Gastrocnemius medialis (tissue), 4 donors: ENCODE measurements around the gene TFIP11.

Source experiments
- CTCF ChIP-seq, 5 experiments: fragments of 450-650 bp in 3 of 5; fragments of 200-600 bp in 2 of 5; sonication (generic) in 2 of 5; IDR thresholded peaks in 4 of 5; conservative IDR thresholded peaks in 1 of 5; 1 replicate in 4 of 5; 2 replicates in 1 of 5; pipeline ENCODE4 v1.5.1; 2016 to 2019; ENCODE audit warnings: antibody characterized with exemption in 5 of 5, mild to moderate bottlenecking in 3 of 5, moderate library complexity in 3 of 5
- POLR2A ChIP-seq, 2 donors: fragments of 450-650 bp; IDR thresholded peaks; one replicate each; pipeline ENCODE4 v1.6.1; 2017; ENCODE audit warnings: antibody characterized with exemption in 2 of 2, mild to moderate bottlenecking in 2 of 2, moderate library complexity in 2 of 2

- TF ChIP-seq CTCF (IDR thresholded peaks at IDR 0.05 in 4 of 5, conservative IDR thresholded peaks at IDR 0.05 in 1 of 5) = no peak
- no peak for TF ChIP-seq POLR2A (IDR thresholded peaks at IDR 0.05)
These were observed 32.2 kb upstream of the TFIP11 start for GRCh38 chr22:26544489-26544888.
